HCT116 (cell line): ENCODE results near the gene PNMT. TPM values are rescaled to one million over a fixed set of nuclear protein-coding genes. Genes with fewer than 3 reads are reported as not detected.

Source experiments
- ATAC-seq: fragments of 200-7000 bp; cut with Tn5 transposase; 2 replicates; pipeline ENCODE4 v1.9.1; 2020; ENCODE audit warnings: mild to moderate bottlenecking, moderate library complexity
- BruUV-seq: library from RNA; stranded (reverse); fragments of 400-500 nt; replicated peaks from 2 replicates; lab custom pipeline; 2021; lab: Mats Ljungman, UMichigan
- CTCF ChIA-PET: fragments of 300-600 bp; sonication (Branson Sonifier 250); formaldehyde crosslinking; loops from one replicate; lab custom pipeline; 2021; ENCODE audit warnings: antibody characterized with exemption; lab: Charles Lee
- POLR2A ChIA-PET: fragments of 300-600, 350-600 bp; sonication (Branson Sonifier 250); formaldehyde crosslinking; loops from one replicate; lab custom pipeline; 2021; ENCODE audit warnings: antibody characterized with exemption; lab: Charles Lee
- RAD21 ChIA-PET, 2 experiments: fragments of 300-600 bp; sonication (Branson Sonifier 250); formaldehyde crosslinking; loops; one replicate each; lab custom pipeline; 2023; ENCODE audit warnings: low total read pairs in 2 of 2; ENCODE audit not compliant: uncharacterized antibody in 2 of 2, unreplicated experiment in 2 of 2, low non-redundant PET in 1 of 2; lab: Charles Lee
- DNase-seq: peaks from one replicate; pipeline ENCODE4 v3.0.0-alpha.2; 2010; ENCODE audit warnings: low read depth, low spot score
- H2AFZ ChIP-seq: fragments of 200-600 bp; shearing (Covaris generic), sonication (generic); 2 replicates; pipeline ENCODE4 v1.6.1; 2017; ENCODE audit warnings: low read depth, mixed run types, mixed read lengths, antibody characterized with exemption, low read length; ENCODE audit not compliant: poor library complexity, severe bottlenecking
- H3K27ac ChIP-seq: 2 replicates; pipeline ENCODE4 v1.5.1; 2012; ENCODE audit warnings: low read depth, low read length
- H3K27me3 ChIP-seq: fragments of 200-600 bp; sonication (generic); 2 replicates; pipeline ENCODE4 v1.6.1; 2016; ENCODE audit warnings: mixed run types, low read length, mixed read lengths; ENCODE audit not compliant: insufficient read depth
- H3K36me3 ChIP-seq, 2 experiments: fragments of 200-500 bp in 1 of 2; fragments of 200-600 bp in 1 of 2; sonication (Bioruptor generic) in 1 of 2; sonication (generic) in 1 of 2; 2 replicates each; pipeline versions ENCODE4 v1.5.1 to v1.6.1; 2014 to 2016; ENCODE audit warnings: low read length in 2 of 2, inconsistent platforms in 1 of 2, mixed read lengths in 1 of 2, mixed run types in 1 of 2; ENCODE audit not compliant: insufficient read depth in 2 of 2, control insufficient read depth in 1 of 2
- H3K4me1 ChIP-seq, 2 experiments: fragments of 200-600 bp in 1 of 2; sonication (generic) in 1 of 2; 2 replicates each; pipeline versions ENCODE4 v1.5.1 to v1.6.1; 2012 to 2017; ENCODE audit warnings: low read length in 2 of 2, inconsistent platforms in 1 of 2, mild to moderate bottlenecking in 1 of 2, mixed read lengths in 1 of 2, mixed run types in 1 of 2, moderate library complexity in 1 of 2; ENCODE audit not compliant: insufficient read depth in 2 of 2, control insufficient read depth in 1 of 2
- H3K4me2 ChIP-seq: fragments of 200-600 bp; sonication (generic); 2 replicates; pipeline ENCODE4 v1.6.1; 2017; ENCODE audit warnings: mixed run types, low read length, mixed read lengths
- H3K4me3 ChIP-seq, 2 experiments: fragments of 200-600 bp in 1 of 2; sonication (generic) in 1 of 2; replicated peaks in 1 of 2; 2 replicates each; pipeline ENCODE4 v1.5.1; 2011 to 2016; ENCODE audit warnings: low read length in 2 of 2, control low read depth in 1 of 2, low read depth in 1 of 2, mild to moderate bottlenecking in 1 of 2, mixed read lengths in 1 of 2, mixed run types in 1 of 2
- H3K79me2 ChIP-seq: fragments of 200-600 bp; sonication (generic); 2 replicates; pipeline ENCODE4 v1.6.1; 2017; ENCODE audit warnings: mild to moderate bottlenecking, mixed run types, low read length, moderate library complexity, mixed read lengths; ENCODE audit not compliant: insufficient read depth
- H3K9ac ChIP-seq: fragments of 200-600 bp; sonication (generic); 2 replicates; pipeline ENCODE4 v1.6.1; 2016; ENCODE audit warnings: low read length, mixed read lengths
- H3K9me2 ChIP-seq: fragments of 200-600 bp; sonication (generic), shearing (Covaris generic); 2 replicates; pipeline ENCODE4 v1.6.1; 2017; ENCODE audit warnings: mixed run types, mild to moderate bottlenecking, moderate library complexity; ENCODE audit not compliant: insufficient read depth
- H3K9me3 ChIP-seq, 2 experiments: fragments of 200-500 bp in 1 of 2; fragments of 200-600 bp in 1 of 2; sonication (Bioruptor generic) in 1 of 2; sonication (generic) in 1 of 2; 2 replicates each; pipeline ENCODE4 v1.6.1; 2014 to 2017; ENCODE audit warnings: low read length in 2 of 2, mixed read lengths in 2 of 2, inconsistent platforms in 1 of 2, low read depth in 1 of 2, mild to moderate bottlenecking in 1 of 2, mixed run types in 1 of 2, moderate library complexity in 1 of 2; ENCODE audit not compliant: control insufficient read depth in 1 of 2, insufficient read depth in 1 of 2
- H4K20me1 ChIP-seq: fragments of 200-600 bp; sonication (generic), shearing (Covaris generic); 2 replicates; pipeline ENCODE4 v1.6.1; 2017; ENCODE audit warnings: mixed run types, mild to moderate bottlenecking, moderate library complexity; ENCODE audit not compliant: insufficient read depth
- CBX3 ChIP-seq: IDR thresholded peaks from 2 replicates; pipeline ENCODE4 v1.6.1; 2012; ENCODE audit warnings: low read depth
- CEBPB ChIP-seq: IDR thresholded peaks from 2 replicates; pipeline ENCODE4 v1.6.1; 2012; ENCODE audit warnings: low read depth
- CTCF ChIP-seq, 3 experiments: fragments of 200-600 bp in 1 of 3; sonication (generic) in 1 of 3; IDR thresholded peaks in 2 of 3; conservative IDR thresholded peaks in 1 of 3; 2 replicates each; pipeline ENCODE4 v1.5.1; 2012 to 2017; ENCODE audit warnings: low read depth in 2 of 3, low read length in 2 of 3, antibody characterized with exemption in 1 of 3, borderline replicate concordance in 1 of 3, control low read depth in 1 of 3, mild to moderate bottlenecking in 1 of 3, mixed read lengths in 1 of 3, mixed run types in 1 of 3, moderate library complexity in 1 of 3; ENCODE audit not compliant: insufficient read depth in 1 of 3
- EGR1 ChIP-seq: IDR thresholded peaks from 2 replicates; pipeline ENCODE4 v1.6.1; 2012; ENCODE audit warnings: low read depth
- EZH2phosphoT487 ChIP-seq: fragments of 200-600 bp; IDR thresholded peaks from 2 replicates; pipeline ENCODE4 v1.6.1; 2018; ENCODE audit warnings: antibody characterized with exemption, borderline replicate concordance
- FOSL1 ChIP-seq: IDR thresholded peaks from 2 replicates; pipeline ENCODE4 v1.6.1; 2012; ENCODE audit warnings: low read depth
- POLR2A ChIP-seq: IDR thresholded peaks from 2 replicates; pipeline ENCODE4 v1.7.0; 2011; ENCODE audit warnings: borderline replicate concordance; ENCODE audit not compliant: insufficient read depth, insufficient read length; ENCODE audit errors: extremely low read depth
- RAD21 ChIP-seq: IDR thresholded peaks from 2 replicates; pipeline ENCODE4 v1.6.1; 2012; ENCODE audit warnings: low read depth, mild to moderate bottlenecking
- REST ChIP-seq: IDR thresholded peaks from 2 replicates; pipeline ENCODE4 v1.6.1; 2012; ENCODE audit warnings: low read depth
- SRF ChIP-seq: IDR thresholded peaks from 2 replicates; pipeline ENCODE4 v1.6.1; 2012; ENCODE audit warnings: low read depth
- YY1 ChIP-seq: IDR thresholded peaks from 2 replicates; pipeline ENCODE4 v1.6.1; 2011; ENCODE audit warnings: low read length, low read depth, moderate library complexity, mild to moderate bottlenecking; ENCODE audit not compliant: insufficient replicate concordance; ENCODE audit errors: extremely low read depth
- ZFX ChIP-seq: fragments of 450-650 bp; IDR thresholded peaks from 2 replicates; pipeline ENCODE4 v1.6.1; 2017
- ZNF274 ChIP-seq: fragments of 200-500 bp; sonication (Bioruptor generic); IDR thresholded peaks from 2 replicates; pipeline ENCODE4 v1.6.1; 2014; ENCODE audit warnings: mild to moderate bottlenecking, low read depth, low read length, inconsistent platforms
- intact Hi-C: fragments of 100-400 bp; cut with micrococcal nuclease; formaldehyde crosslinking; loops from 2 replicates; pipeline ENCODE4 v1.10.0; 2022
- total RNA-seq: library from RNA; stranded (reverse); gene quantifications from one replicate; pipeline ENCODE4 v1.2.1, GENCODE V29; 2021; ENCODE audit not compliant: unreplicated experiment
- TF ChIP-seq, protein P1 (sequence below): IDR thresholded peaks from 2 replicates; pipeline ENCODE4 v1.6.1; 2012
- TF ChIP-seq, protein P2 (sequence below): IDR thresholded peaks from 2 replicates; pipeline ENCODE4 v1.6.1; 2011; ENCODE audit warnings: mild to moderate bottlenecking, low read length, moderate library complexity; ENCODE audit not compliant: insufficient replicate concordance; ENCODE audit errors: extremely low read depth
- TF ChIP-seq, protein P3 (sequence below): IDR thresholded peaks from 2 replicates; pipeline ENCODE4 v1.6.1; 2012

Gene PNMT
- total RNA-seq, 1 experiment from 2014 or later = not detected

DNA sequence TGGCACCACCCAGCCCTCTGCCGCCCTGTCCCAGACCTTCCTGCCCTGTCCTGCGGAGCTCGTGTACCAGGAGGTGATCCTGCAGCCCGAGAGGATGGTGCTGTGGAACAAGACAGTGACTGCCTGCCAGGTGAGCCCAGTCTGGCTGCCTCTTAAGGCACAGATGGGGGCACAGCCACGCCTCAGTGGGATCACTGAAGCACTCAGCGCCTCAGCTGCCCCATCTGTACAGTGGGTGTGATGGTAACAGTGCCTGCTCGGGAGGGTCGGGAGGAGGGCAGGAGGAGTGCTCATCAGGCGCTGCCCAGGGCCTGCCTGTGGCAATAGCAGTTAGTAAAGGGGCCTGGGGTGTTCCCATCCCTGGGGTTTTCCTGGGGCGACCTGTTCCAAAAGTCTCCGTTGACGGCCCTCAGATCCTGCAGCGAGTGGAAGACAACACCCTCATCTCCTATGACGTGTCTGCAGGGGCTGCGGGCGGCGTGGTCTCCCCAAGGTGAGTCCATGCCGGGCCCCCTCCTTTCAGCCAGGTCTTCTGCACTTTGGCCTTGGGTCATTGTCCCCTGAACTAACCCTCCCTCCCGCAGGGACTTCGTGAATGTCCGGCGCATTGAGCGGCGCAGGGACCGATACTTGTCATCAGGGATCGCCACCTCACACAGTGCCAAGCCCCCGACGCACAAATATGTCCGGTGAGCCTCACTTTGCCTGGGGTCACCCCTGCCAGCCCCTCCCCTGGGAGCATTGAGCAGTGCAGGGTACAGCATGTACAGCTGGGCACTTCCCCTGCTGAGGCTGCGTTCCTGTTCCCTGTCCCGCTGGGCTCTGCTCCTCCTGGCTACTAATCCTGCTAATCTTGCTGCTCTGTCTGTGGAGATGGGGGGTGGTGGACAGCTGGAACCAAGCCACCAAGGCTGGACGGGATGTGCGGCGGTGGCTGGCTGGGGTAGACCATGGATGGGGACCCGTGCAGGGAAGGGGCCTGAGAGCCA, 7.6 kb upstream of the PNMT start:
- BruUV-seq = no TSS peak
- no peak for ATAC-seq
- ChIA-PET RAD21 (no interaction called here), POLR2A (no interaction called here), CTCF (no interaction called here)
- Histone ChIP-seq H3K9ac (no peak overlapping the region), H3K36me3 (peaks cover 2 to 5% of the 10 kb centered on the region in 2 experiments; a peak in 1 of 4 replicates), H3K4me2 (no peak overlapping the region), H3K9me2 (no peaks in the 10 kb centered on the region), H3K4me3 (no peak overlapping the region), H3K27me3 (no peaks in the 10 kb centered on the region), H3K9me3 (no peaks in the 10 kb centered on the region), H3K27ac (no peak overlapping the region; the same call in 1 of the 2 replicates), H4K20me1 (no peaks in the 10 kb centered on the region), H3K79me2 (no peaks in the 10 kb centered on the region), H3K4me1 (peaks cover 22 to 27% of the 10 kb centered on the region in 2 experiments), H2AFZ (no peak overlapping the region)
- no peak for DNase-seq
- intact Hi-C loops = no loop called here
- TF ChIP-seq CTCF (IDR thresholded peaks at IDR 0.05 in 2 of 3, conservative IDR thresholded peaks at IDR 0.05 in 1 of 3; ENCODE audit: borderline replicate concordance in 1 of 3, insufficient read depth in 1 of 3, low read depth in 2 of 3, low read length in 2 of 3) (no peak), FOSL1 (no peak), CBX3 (no peak), ZNF274 (no peak), RAD21 (no peak), YY1 (no peak), EGR1 (no peak), REST (no peak), EZH2phosphoT487 (no peak), SRF (no peak), POLR2A (no peak), ZFX (no peak), CEBPB (no peak)
- TF ChIP-seq, protein P1, sequence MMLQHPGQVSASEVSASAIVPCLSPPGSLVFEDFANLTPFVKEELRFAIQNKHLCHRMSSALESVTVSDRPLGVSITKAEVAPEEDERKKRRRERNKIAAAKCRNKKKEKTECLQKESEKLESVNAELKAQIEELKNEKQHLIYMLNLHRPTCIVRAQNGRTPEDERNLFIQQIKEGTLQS = no peak
- TF ChIP-seq, protein P2, sequence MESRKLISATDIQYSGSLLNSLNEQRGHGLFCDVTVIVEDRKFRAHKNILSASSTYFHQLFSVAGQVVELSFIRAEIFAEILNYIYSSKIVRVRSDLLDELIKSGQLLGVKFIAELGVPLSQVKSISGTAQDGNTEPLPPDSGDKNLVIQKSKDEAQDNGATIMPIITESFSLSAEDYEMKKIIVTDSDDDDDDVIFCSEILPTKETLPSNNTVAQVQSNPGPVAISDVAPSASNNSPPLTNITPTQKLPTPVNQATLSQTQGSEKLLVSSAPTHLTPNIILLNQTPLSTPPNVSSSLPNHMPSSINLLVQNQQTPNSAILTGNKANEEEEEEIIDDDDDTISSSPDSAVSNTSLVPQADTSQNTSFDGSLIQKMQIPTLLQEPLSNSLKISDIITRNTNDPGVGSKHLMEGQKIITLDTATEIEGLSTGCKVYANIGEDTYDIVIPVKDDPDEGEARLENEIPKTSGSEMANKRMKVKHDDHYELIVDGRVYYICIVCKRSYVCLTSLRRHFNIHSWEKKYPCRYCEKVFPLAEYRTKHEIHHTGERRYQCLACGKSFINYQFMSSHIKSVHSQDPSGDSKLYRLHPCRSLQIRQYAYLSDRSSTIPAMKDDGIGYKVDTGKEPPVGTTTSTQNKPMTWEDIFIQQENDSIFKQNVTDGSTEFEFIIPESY = no peak
- TF ChIP-seq, protein P3, sequence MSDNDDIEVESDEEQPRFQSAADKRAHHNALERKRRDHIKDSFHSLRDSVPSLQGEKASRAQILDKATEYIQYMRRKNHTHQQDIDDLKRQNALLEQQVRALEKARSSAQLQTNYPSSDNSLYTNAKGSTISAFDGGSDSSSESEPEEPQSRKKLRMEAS = no peak
